CD4-positive, alpha-beta T cell treated with Interferon gamma for 1 hour (primary cell): Measurements from ENCODE around the gene MYBBP1A.
A peak's percentile ranks its signal among the peaks of the same experiment; 100 is the strongest.
"Not testable (repeated sequence)": the region's sequence is repeated elsewhere in the genome, so short reads cannot be mapped to it uniquely, and the experiment has no call there.

Source experiments
- DNase-seq: peaks from one replicate; pipeline ENCODE4 v3.0.0-alpha.2; 2020

Gene MYBBP1A

DNA sequence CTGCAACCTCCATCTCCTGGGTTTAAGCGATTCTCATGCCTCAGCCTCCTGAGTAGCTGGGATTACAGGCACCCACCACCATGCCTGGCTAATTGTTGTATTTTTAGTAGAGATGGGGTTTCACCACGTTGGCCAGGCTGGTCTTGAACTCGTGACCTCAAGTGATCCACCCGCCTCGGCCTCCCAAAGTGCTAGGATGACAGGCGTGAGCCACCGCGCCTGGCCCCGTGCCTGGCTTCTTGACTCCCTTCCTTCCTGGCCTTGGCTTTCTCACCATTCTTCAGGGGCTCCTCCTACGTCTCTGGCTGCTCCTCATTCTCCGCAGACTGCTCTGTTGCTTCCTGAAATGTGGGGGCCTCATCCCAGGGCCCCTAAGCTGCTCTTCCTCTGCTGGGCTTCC lies 34.9 kb upstream of the MYBBP1A start:
- DNase-seq = not testable (repeated sequence)

DNA sequence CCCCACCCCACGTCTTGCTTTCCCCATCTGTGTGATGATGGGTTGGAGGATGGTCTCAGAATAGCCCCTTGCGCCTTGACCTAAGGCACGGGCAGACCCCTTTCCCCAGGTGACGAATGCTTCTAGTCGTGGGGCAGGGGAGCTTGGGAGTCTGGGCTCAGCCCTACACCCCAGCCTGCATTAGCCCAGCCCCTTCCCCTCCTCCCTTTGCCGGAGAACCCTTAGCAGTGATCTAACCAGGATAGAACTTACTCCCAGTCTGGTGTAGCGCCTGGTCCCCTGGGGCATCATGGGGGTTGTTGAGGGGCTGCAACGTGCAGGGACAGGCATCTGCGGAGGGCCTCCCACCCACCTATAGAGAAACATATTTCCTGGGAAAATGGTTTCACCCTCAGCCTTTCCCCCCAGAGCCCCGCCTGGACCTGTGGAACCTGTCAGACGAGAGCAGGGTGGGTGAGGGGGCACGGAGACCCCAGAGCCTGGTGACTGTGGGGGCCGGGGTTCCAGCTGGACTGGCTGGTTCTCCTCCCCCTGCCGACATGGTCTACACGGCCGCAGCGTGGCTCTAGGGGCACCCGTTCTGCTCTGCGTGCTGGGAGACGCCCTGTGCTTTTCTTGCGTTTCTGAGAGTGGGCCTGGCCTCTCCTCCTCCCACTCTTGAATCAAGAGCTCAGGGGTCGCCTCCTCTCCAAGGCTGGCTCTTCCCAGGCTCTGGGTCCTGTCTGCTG lies 33.9 kb upstream of the MYBBP1A start:
- DNase-seq = no peak

DNA sequence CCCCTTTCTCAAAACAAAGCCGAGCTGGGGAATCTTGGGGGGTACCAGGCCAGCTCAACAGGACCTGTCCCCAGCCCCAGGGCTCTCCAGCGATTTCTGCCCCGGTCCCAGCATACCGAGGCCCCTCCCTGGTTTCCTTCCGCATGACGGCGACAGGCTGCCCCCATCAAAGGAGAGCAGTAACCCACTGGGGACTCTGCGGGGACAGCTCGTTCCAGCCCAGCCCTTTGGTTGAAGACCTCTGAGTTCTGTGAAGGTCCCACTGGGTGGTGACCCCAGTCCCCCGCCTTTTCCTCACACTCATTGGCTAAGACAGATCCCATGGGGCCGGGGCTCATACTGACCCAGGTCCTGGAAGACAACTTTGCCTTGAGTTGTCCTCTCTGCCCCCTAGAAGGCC lies 33.2 kb upstream of the MYBBP1A start:
- no peak for DNase-seq

GRCh38 chr17:4587803-4588202 lies 32.6 kb upstream of the MYBBP1A start:
- no peak for DNase-seq

DNA sequence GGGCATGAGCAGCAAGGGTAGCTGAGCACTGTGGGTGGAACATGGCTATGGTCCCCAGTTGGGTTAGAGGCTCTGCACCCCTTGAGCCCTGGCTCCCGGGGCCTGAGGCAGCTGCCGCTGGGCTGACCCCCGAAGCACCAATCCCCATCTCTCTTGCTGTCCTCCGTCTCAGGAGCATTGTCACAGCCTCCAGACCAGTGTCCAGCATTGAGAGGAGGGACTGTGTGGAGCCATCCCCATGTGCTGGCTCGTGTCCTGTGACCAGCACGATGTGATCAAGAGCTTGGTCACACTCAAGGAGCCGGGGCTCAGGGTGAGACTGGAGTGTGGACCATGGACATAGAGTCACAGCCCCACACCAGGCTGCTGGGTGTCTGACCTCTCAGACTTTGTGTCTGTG lies 32.0 kb upstream of the MYBBP1A start:
- no peak for DNase-seq

- no peak for DNase-seq
Measured at GRCh38 chr17:4586043-4586442, 30.9 kb upstream of the MYBBP1A start.

DNA sequence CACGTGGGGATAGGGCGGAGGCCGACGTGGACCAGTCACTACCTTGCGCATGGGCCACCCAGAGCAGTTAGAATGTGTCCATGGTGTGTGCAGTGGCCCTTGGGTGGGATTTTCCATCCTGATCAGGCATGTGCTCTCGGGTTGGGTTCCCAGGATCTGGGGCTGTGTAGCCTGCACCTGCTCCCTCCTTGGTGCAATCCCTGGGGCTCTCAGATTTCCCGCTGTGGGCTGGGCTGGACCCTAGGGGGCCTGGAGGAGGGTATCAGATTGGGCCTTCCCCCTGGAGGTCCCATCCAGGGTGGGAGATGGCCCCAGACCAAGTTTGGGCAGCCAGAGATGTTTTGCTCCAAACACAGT lies 30.4 kb upstream of the MYBBP1A start:
- DNase-seq = no peak

DNA sequence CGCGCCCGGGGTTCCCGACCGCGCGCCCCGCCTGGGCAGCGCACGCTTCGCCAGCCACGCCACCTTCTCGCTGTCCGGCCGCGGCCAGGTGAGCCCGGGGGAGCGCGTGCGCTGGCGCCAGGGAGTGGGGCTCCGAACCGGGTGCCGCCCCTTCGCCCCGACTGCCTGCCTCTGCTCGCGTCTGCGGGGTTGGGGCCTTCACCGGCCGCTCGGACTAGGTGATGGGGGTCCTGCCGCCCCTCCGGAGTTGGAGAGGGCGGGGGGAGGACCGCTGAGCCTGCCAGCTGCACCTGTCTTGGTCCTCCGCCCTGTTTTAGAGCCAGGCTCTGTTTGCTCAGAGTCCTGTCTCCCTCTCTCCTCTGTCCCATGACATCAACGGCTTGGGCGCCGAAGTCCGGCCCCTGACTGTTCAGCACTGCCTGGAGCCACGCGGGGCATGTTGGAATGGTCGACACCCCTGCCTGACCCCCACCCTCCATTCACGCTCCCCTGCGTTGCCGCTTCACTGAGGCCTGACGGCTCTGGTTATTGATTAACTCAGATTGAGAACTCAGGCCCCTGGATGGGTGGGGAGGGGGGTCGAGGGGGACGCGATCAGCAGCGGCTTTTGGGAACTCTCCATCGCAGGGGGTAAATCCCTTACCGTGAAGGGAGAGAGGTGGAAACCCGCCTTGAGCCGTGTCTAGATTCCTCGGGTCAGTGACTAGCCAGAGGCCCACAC lies 29.9 kb upstream of the MYBBP1A start:
- no peak for DNase-seq

DNA sequence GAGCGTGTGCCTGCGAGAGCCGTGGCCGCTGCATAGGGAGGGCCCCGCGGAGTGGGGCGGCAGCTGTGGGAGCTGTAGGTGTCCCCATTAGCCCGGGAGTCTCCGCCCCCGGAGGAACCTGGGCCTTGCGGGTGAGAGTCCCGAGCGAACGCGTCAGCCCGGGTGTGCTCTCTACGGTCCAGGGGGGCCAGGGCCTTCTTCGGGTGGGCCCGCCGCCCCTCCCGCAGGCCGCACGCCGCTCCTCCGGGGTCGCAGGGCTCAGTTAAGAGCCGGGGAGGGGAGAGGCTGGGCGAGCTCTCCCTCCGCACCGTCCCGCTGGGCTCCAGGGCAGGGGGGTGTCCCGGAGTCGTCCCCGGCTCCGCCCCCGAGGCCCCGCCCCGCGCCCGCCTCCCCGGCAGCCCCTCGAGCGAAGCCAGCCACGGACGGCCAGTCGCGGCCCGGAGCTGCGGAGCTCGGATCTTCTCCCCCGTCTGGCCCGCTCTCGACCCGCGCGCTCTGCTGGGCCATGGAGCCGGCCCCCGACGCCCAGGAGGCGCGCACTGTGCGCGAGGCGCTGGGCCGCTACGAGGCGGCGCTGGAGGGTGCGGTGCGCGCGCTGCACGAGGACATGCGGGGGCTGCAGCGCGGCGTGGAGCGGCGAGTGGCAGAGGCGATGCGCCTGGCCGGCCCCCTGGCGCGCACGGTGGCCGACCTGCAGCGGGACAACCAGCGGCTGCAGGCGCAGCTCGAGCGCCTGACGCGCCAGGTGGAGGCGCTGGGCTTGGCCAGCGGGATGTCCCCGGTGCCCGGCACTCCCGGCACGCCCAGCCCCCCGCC lies 29.1 kb upstream of the MYBBP1A start, which contains the start of gene SMTNL2:
Gene SMTNL2 (plus strand): TSS at position 429 of the 816 bp plus-strand sequence. CDS start 77 bp downstream, at position 506.
- no peak for DNase-seq

DNA sequence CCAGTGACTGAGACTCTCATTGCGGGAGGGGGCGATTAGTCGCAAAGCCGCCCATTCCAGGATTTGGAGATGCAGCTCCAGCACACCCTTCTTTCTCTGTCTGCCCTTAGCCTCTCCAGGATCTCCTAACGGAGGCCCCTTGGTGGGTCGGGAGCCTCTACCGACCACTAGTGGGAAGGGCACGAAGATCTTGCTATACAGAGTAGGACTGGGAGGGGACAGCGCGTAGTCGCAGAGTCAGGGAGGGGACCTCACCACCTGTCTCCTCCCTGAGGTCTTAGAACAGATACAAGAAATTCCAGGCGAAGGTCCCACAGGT lies 28.6 kb upstream of the MYBBP1A start:
- no peak for DNase-seq

GRCh38 chr17:4583206-4583605 lies 28.0 kb upstream of the MYBBP1A start:
- DNase-seq = no peak

DNA sequence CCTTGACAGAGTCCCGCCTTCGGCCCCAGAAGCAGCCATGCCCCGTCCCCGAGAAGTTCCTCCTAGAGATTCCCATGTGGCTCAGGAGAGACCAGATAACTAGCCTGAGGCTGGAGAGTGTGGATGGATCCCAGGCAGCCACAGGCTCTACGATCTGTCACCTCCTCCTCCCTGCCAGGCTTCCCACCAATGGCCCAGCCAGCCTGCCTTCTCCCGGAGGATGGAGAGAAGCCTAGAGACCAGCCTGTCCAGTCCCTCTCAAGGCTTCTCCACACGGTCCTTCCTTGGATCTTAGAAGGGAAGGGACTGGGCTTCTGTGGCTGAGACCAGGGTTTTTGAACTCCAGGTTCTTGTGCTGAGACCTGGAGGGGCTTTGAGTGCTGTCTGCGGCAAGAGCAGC lies 27.5 kb upstream of the MYBBP1A start:
- no peak for DNase-seq

DNA sequence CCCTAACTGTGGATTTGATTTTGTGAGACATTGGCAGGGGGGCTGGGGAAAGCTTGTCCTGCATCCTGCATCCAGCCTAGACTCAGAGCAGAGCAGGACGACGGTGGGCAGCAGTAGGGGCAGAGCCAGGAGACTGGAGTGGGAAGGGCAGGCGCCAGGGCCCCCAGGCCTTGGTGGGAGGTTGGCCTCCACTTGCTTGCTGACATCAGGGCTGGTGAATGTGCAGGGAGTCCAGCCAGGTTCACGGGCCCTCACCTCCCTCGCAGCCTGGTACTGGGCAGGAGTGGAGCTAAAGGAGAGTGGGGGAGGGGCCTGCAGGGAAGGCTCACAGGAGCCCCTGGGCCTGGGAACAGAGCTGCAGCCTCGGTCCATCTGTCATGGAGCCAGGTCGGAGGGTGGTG lies 26.9 kb upstream of the MYBBP1A start:
- DNase-seq = no peak

DNA sequence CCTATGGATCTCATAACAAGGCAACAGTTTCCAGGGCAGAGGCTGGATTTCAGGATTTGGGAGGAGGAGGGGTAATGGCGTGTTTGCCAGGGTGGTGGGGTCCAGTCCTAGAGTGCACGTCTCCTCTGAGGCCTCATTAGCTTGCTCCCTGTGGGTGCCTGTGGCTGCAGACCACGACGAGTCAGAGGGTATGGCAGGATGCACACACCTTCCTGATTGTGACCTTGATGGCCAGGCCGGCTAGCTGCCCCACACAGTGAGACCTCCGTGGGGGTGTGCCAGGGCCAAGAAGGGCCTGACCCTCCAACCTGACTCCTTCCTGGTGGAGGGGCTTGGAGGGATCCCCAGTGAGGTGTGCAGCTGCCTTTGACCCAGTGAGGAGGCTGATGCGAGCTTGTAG lies 25.1 kb upstream of the MYBBP1A start:
- no peak for DNase-seq

DNA sequence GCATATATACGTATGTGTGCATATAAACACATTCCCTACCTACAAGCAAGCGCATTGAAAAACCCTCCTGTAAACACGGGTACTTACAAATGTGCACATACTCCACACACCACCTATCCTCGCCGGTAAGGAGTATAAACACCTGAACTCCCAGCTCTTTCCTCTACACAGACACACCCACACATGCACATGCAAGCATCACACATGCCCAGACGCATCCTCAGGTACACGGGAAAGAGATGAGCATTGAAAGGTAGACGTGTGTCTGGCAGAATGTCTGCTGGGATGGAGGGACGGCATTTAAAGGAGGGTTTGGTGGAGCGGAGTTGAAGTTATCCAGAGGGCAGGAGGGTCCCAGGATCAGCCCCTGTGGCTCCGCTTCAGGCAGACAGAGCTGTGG lies 24.5 kb upstream of the MYBBP1A start:
- DNase-seq = no peak

DNA sequence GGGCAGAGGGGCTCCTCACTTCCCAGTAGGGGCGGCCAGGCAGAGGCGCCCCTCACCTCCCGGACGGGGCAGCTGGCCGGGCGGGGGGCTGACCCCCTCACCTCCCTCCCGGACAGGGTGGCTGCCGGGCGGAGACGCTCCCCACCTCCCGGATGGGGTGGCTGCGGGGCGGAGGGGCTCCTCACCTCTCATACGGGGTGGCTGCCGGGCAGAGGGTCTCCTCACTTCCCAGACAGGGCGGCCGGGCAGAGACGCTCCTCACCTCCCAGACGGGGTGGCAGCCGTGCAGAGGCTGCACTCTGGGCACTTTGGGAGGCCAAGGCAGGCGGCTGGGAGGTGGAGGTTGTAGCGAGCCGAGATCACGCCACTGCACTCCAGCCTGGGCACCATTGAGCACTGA lies 23.2 kb upstream of the MYBBP1A start:
- not testable (repeated sequence) for DNase-seq

DNA sequence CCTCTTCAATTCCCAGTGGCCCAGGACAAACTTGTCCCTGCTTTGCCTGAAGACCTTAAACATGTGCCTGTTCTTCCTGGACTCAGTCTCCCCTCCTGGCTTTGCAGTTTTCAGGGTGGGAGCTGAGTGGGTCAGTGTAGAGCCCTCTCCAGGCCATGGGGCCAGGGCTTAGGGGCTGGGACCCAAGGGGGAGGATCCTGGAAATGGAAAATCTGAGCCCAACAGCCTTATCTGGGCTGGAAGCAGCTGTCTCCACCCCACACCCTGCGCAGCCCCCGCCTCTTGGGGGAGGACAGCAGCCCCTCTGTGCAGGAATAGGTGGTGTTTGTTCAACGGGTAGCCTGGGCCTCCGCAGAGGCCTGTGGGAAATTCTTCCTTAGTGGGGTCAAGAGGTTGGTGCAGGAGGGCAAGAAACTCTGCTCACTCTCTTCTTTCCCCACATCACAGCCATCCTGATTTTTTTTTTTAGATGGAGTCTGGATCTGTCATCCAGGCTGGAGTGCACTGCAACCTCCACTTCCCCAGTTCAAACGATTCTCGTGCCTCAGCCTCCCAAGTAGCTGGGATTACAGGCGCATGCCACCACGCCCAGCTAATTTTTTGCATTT lies 22.3 kb upstream of the MYBBP1A start:
- DNase-seq = no peak

DNA sequence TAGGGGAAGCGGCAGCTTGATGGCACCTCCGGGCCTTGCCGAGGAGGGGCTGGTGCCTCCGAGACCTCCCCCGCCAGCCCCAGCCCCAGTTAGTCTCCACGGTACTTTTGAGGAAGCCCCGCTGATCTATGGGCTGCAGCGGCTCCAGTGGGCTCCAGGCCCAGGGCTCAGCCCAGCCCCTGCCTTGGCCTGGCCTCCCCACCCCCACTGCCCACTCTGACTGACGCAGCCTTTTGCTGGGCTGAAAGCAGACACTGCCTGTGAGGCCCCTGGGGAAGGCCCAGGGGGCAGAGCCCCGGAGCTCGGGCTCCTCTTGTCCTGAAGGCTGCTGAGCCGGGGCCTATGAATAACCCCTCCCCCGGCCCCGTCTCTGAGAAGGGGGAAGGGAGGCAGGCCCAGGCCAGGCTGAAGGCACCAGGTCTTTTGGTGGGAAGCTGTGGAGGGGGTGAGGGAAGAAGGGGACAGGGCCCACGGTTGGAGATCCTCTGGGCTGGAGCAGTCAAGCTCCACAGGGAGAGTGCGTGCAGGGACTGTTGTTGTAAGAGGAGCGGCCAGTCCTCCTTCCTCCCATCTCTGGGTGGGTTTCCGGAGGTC lies 21.6 kb upstream of the MYBBP1A start:
- no peak for DNase-seq

GRCh38 chr17:4576161-4576558 lies 21.0 kb upstream of the MYBBP1A start:
- DNase-seq = no peak

DNA sequence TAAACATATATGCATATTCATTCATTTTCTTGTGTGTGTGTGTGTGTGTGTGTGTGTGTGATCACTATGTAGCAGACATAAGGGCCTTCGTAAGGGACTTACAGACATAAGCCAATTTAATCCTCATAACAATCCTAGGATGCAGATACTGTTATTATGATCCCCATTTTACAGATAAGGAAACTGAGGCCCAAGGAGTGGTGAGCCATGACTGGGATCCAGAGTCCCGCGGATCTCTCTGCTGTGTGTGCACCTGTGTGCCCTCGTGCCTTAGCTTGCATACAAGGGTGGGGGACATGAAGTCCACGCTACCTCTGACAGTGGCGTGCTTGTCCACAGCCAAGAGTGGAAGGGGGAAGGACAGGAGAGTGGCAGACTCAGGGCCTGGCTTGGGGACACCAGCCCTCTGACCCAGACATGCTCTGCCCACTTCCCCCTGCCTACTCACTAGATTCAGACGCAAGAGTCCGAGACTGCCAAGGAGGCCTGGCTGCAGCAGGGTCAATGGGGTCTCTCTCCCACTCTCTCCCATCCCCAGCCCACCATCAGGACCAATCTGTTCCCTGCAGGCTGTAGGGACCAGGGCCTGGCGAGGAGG lies 19.4 kb upstream of the MYBBP1A start:
- no peak for DNase-seq

DNA sequence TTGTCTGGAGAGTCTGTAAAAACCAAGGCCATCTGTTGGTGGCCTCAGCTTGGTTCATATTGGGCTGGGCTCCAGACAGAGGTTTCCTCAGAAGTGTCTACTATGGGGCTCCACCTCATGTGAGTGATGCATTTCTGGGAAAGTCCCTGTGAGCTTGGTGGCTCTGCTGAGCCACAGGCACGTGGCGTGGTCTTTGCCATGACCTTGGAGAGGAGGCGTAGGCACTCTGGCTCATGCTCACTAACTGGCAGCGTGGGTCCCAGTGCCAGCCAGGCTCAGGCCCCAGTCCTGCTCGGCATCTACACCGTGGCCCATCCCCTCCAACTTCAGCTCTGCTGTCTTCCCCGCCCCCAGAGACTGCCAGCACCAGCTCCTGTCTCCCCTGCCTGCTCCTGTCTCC lies 18.5 kb upstream of the MYBBP1A start:
- peak; percentile 31 for DNase-seq

GRCh38 chr17:4573115-4573514 lies 17.9 kb upstream of the MYBBP1A start:
- no peak for DNase-seq

GRCh38 chr17:4572131-4572530 lies 16.9 kb upstream of the MYBBP1A start:
- no peak for DNase-seq
